WTC11 (cell line): ENCODE data around the gene PDK2. TPM values are rescaled to one million over a fixed set of nuclear protein-coding genes. Genes with fewer than 3 reads are reported as not detected.

Experiments used
- ATAC-seq: fragments of 200-7000 bp; cut with Tn5 transposase; 2 replicates; pipeline ENCODE4 v1.10.0; 2021; ENCODE audit warnings: mild to moderate bottlenecking, moderate library complexity
- CTCF ChIA-PET: fragments of 300-600 bp; sonication (Branson Sonifier 250); formaldehyde crosslinking; loops from one replicate; lab custom pipeline; 2021; ENCODE audit warnings: antibody characterized with exemption; lab: Charles Lee
- POLR2A ChIA-PET: fragments of 350-600 bp; sonication (Branson Sonifier 250); formaldehyde crosslinking; loops from one replicate; lab custom pipeline; 2021; ENCODE audit warnings: antibody characterized with exemption; lab: Charles Lee
- DNase-seq: peaks from one replicate; pipeline ENCODE4 v3.0.0; 2021; ENCODE audit warnings: low spot score
- H3K27ac Mint-ChIP-seq: 2 replicates; pipeline ENCODE4 v1.8.0; 2021; ENCODE audit warnings: mixed read lengths
- H3K27me3 Mint-ChIP-seq: 2 replicates; pipeline ENCODE4 v1.8.0; 2021; ENCODE audit warnings: low read depth, mild to moderate bottlenecking, moderate library complexity, mixed read lengths
- H3K36me3 Mint-ChIP-seq: 2 replicates; pipeline ENCODE4 v1.8.0; 2021; ENCODE audit warnings: mixed read lengths
- H3K4me1 Mint-ChIP-seq: 2 replicates; pipeline ENCODE4 v1.8.0; 2022; ENCODE audit warnings: mixed read lengths
- H3K4me3 Mint-ChIP-seq: 2 replicates; pipeline ENCODE4 v1.8.0; 2021; ENCODE audit warnings: mild to moderate bottlenecking, moderate library complexity, mixed read lengths
- H3K9me3 Mint-ChIP-seq: 2 replicates; pipeline ENCODE4 v1.8.0; 2021; ENCODE audit warnings: mixed read lengths
- E2F5 ChIP-seq: sonication (generic); formaldehyde crosslinking; IDR thresholded peaks from 2 replicates; pipeline ENCODE4 v1.8.1; 2022; ENCODE audit warnings: mild to moderate bottlenecking, moderate library complexity, missing genetic modification reagents
- JAZF1 ChIP-seq: fragments of 250-450 bp; sonication (Bioruptor Pico); IDR thresholded peaks from 2 replicates; pipeline ENCODE4 v1.9.0; 2021; ENCODE audit warnings: moderate library complexity, mild to moderate bottlenecking, inconsistent platforms
- KAT7 ChIP-seq: sonication (generic); formaldehyde crosslinking; IDR thresholded peaks from 2 replicates; pipeline ENCODE4 v1.8.1; 2023; ENCODE audit warnings: missing genetic modification reagents, mild to moderate bottlenecking, borderline replicate concordance
- NFE2L1 ChIP-seq: sonication (generic); formaldehyde crosslinking; IDR thresholded peaks from 2 replicates; pipeline ENCODE4 v1.8.1; 2023; ENCODE audit warnings: missing genetic modification reagents
- NR3C1 ChIP-seq: sonication (generic); formaldehyde crosslinking; conservative IDR thresholded peaks from 2 replicates; pipeline ENCODE4 v1.8.1; 2023; ENCODE audit warnings: low read depth, mild to moderate bottlenecking, missing genetic modification reagents
- PRRX2 ChIP-seq: fragments of 250-450 bp; sonication (Bioruptor Pico); IDR thresholded peaks from 2 replicates; pipeline ENCODE4 v1.8.0; 2021; ENCODE audit warnings: mild to moderate bottlenecking
- RELA ChIP-seq: sonication (generic); formaldehyde crosslinking; IDR thresholded peaks from 2 replicates; pipeline ENCODE4 v1.8.1; 2022; ENCODE audit warnings: missing genetic modification reagents, mild to moderate bottlenecking, borderline replicate concordance
- RORB ChIP-seq: fragments of 250-450 bp; sonication (Bioruptor Pico); IDR thresholded peaks from 2 replicates; pipeline ENCODE4 v1.9.0; 2021; ENCODE audit warnings: mild to moderate bottlenecking
- SMAD3 ChIP-seq: sonication (generic); formaldehyde crosslinking; IDR thresholded peaks from 2 replicates; pipeline ENCODE4 v1.8.0; 2022; ENCODE audit warnings: missing genetic modification reagents, mild to moderate bottlenecking, borderline replicate concordance
- TEAD1 ChIP-seq: sonication (generic); formaldehyde crosslinking; IDR thresholded peaks from 2 replicates; pipeline ENCODE4 v1.8.0; 2022; ENCODE audit warnings: mild to moderate bottlenecking, missing genetic modification reagents
- USF2 ChIP-seq: sonication (generic); formaldehyde crosslinking; IDR thresholded peaks from 2 replicates; pipeline ENCODE4 v1.8.1; 2023; ENCODE audit warnings: mild to moderate bottlenecking, missing genetic modification reagents, moderate library complexity
- ZNF138 ChIP-seq: sonication (generic); formaldehyde crosslinking; conservative IDR thresholded peaks from 2 replicates; pipeline ENCODE4 v1.8.1; 2022; ENCODE audit warnings: mild to moderate bottlenecking, moderate library complexity, missing genetic modification reagents
- ZNF263 ChIP-seq: sonication (generic); formaldehyde crosslinking; IDR thresholded peaks from 2 replicates; pipeline ENCODE4 v1.8.1; 2022; ENCODE audit warnings: low read depth, mild to moderate bottlenecking, moderate library complexity, missing genetic modification reagents
- ZNF423 ChIP-seq: fragments of 250-450 bp; sonication (Bioruptor Pico); IDR thresholded peaks from 2 replicates; pipeline ENCODE4 v2.1.2; 2022; ENCODE audit warnings: mild to moderate bottlenecking, moderate library complexity
- total RNA-seq: library from RNA; stranded (reverse); gene quantifications from 3 replicates; pipeline ENCODE4 v1.2.3, GENCODE V29; 2021
- TF ChIP-seq, protein P1 (sequence below): sonication (generic); formaldehyde crosslinking; IDR thresholded peaks from 2 replicates; pipeline ENCODE4 v1.8.1; 2023; ENCODE audit warnings: mild to moderate bottlenecking, moderate library complexity, missing genetic modification reagents
- TF ChIP-seq, protein P2 (sequence below): fragments of 250-450 bp; sonication (Bioruptor Pico); IDR thresholded peaks from 2 replicates; pipeline ENCODE4 v1.9.0; 2021; ENCODE audit warnings: moderate library complexity, mild to moderate bottlenecking, inconsistent platforms, borderline replicate concordance
- TF ChIP-seq, protein P3 (sequence below): sonication (generic); formaldehyde crosslinking; IDR thresholded peaks from 2 replicates; pipeline ENCODE4 v1.8.1; 2023; ENCODE audit warnings: mild to moderate bottlenecking, missing genetic modification reagents

Gene PDK2
- total RNA-seq, 1 experiment from 2014 or later = 16.6 TPM

- TF ChIP-seq E2F5 (CRISPR knock-in tag) = no peak
- no peak for TF ChIP-seq KAT7 (CRISPR knock-in tag)
These were observed 34.2 kb downstream of the PDK2 start (continued) for GRCh38 chr17:50129353-50129727.

- H3K9me3 Mint-ChIP-seq = no peaks in the 10 kb centered on the region
- ChIA-PET POLR2A (interaction anchor here (0.6 to 0.9 kb wide), 2 partner anchors 32 to 46 kb away, joined by 3 to 5 read pairs; no protein-coding TSS in a partner anchor), CTCF (interaction anchor here (0.6 to 3.0 kb wide), 18 partner anchors 10 to 142 kb away, joined by 3 to 22 read pairs (median 4); no protein-coding TSS in a partner anchor)
- ATAC-seq (peak; percentile 16), DNase-seq (no peak)
- peaks cover 26% of the 10 kb centered on the region for H3K27me3 Mint-ChIP-seq
- no peak within 1 kb of the TSS for H3K27ac Mint-ChIP-seq
- H3K36me3 Mint-ChIP-seq = no peaks in the 10 kb centered on the region
- peak within 1 kb of the TSS; percentile 97 for H3K4me3 Mint-ChIP-seq
- peaks cover 48% of the 10 kb centered on the region for H3K4me1 Mint-ChIP-seq
- TF ChIP-seq ZNF423 (CRISPR knock-in tag) = no peak; the same call in 1 of the 2 replicates
- TF ChIP-seq RELA = no peak
- TF ChIP-seq TEAD1 (CRISPR knock-in tag) = no peak
- TF ChIP-seq NR3C1 (CRISPR knock-in tag) = no peak
- TF ChIP-seq, protein P1, sequence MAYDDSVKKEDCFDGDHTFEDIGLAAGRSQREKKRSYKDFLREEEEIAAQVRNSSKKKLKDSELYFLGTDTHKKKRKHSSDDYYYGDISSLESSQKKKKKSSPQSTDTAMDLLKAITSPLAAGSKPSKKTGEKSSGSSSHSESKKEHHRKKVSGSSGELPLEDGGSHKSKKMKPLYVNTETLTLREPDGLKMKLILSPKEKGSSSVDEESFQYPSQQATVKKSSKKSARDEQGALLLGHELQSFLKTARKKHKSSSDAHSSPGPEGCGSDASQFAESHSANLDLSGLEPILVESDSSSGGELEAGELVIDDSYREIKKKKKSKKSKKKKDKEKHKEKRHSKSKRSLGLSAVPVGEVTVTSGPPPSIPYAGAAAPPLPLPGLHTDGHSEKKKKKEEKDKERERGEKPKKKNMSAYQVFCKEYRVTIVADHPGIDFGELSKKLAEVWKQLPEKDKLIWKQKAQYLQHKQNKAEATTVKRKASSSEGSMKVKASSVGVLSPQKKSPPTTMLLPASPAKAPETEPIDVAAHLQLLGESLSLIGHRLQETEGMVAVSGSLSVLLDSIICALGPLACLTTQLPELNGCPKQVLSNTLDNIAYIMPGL (CRISPR knock-in tag) = 0 out of 2 replicates have a peak, but pooled peaks have one; percentile 10
- no peak for TF ChIP-seq USF2 (CRISPR knock-in tag)
- no peak for TF ChIP-seq RORB (CRISPR knock-in tag)
- TF ChIP-seq PRRX2 (CRISPR knock-in tag) = no peak
- TF ChIP-seq SMAD3 = no peak
- no peak for TF ChIP-seq JAZF1 (CRISPR knock-in tag)
- TF ChIP-seq ZNF263 = no peak
- TF ChIP-seq ZNF138 (CRISPR knock-in tag) = no peak
- TF ChIP-seq, protein P2, sequence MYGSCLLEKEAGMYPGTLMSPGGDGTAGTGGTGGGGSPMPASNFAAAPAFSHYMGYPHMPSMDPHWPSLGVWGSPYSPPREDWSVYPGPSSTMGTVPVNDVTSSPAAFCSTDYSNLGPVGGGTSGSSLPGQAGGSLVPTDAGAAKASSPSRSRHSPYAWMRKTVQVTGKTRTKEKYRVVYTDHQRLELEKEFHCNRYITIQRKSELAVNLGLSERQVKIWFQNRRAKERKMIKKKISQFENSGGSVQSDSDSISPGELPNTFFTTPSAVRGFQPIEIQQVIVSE (CRISPR knock-in tag) = no peak
- TF ChIP-seq NFE2L1 (CRISPR knock-in tag) = no peak
- TF ChIP-seq, protein P3, sequence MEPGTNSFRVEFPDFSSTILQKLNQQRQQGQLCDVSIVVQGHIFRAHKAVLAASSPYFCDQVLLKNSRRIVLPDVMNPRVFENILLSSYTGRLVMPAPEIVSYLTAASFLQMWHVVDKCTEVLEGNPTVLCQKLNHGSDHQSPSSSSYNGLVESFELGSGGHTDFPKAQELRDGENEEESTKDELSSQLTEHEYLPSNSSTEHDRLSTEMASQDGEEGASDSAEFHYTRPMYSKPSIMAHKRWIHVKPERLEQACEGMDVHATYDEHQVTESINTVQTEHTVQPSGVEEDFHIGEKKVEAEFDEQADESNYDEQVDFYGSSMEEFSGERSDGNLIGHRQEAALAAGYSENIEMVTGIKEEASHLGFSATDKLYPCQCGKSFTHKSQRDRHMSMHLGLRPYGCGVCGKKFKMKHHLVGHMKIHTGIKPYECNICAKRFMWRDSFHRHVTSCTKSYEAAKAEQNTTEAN (CRISPR knock-in tag) = 0 out of 2 replicates have a peak, but pooled peaks have one; percentile 16
These were observed 34.8 kb downstream of the PDK2 start, which contains the start of gene SAMD14 for GRCh38 chr17:50129728-50130558. Gene SAMD14, minus strand, starts transcription at chr17:50130160. Its CDS starts 5,201 bp downstream, at chr17:50124959.
